Measurements from ENCODE around the gene FBXW9. TPM values are rescaled to one million over a fixed set of nuclear protein-coding genes. Genes with fewer than 3 reads are reported as not detected.

Gene FBXW9
- total and polyA plus RNA-seq, 2 of the 8 experiments (the other 6 are each of a cell fraction or from before 2014, with no cell fraction given): 10.8 to 30.1 TPM

DNA sequence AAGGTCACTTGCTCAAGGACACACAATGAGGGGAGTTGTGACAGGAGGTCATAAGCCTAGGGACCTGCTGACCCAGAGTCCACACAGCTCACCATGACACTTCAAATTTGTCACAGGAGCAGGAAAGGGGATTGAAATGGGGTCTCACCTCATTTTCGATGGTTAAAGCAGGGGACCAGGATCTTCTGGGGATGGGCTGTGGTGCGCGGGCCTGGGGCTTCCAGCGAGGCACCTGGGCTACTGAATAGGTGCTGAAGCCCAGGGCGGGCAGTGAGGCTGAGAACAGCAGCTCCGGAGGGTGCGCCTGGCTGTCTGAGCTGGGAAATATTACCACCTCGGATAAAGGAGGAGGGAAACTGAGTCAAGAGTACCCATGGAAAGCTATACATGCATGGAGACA lies 40.9 kb downstream of the FBXW9 start (continued):
- TF ChIP-seq, protein P1, sequence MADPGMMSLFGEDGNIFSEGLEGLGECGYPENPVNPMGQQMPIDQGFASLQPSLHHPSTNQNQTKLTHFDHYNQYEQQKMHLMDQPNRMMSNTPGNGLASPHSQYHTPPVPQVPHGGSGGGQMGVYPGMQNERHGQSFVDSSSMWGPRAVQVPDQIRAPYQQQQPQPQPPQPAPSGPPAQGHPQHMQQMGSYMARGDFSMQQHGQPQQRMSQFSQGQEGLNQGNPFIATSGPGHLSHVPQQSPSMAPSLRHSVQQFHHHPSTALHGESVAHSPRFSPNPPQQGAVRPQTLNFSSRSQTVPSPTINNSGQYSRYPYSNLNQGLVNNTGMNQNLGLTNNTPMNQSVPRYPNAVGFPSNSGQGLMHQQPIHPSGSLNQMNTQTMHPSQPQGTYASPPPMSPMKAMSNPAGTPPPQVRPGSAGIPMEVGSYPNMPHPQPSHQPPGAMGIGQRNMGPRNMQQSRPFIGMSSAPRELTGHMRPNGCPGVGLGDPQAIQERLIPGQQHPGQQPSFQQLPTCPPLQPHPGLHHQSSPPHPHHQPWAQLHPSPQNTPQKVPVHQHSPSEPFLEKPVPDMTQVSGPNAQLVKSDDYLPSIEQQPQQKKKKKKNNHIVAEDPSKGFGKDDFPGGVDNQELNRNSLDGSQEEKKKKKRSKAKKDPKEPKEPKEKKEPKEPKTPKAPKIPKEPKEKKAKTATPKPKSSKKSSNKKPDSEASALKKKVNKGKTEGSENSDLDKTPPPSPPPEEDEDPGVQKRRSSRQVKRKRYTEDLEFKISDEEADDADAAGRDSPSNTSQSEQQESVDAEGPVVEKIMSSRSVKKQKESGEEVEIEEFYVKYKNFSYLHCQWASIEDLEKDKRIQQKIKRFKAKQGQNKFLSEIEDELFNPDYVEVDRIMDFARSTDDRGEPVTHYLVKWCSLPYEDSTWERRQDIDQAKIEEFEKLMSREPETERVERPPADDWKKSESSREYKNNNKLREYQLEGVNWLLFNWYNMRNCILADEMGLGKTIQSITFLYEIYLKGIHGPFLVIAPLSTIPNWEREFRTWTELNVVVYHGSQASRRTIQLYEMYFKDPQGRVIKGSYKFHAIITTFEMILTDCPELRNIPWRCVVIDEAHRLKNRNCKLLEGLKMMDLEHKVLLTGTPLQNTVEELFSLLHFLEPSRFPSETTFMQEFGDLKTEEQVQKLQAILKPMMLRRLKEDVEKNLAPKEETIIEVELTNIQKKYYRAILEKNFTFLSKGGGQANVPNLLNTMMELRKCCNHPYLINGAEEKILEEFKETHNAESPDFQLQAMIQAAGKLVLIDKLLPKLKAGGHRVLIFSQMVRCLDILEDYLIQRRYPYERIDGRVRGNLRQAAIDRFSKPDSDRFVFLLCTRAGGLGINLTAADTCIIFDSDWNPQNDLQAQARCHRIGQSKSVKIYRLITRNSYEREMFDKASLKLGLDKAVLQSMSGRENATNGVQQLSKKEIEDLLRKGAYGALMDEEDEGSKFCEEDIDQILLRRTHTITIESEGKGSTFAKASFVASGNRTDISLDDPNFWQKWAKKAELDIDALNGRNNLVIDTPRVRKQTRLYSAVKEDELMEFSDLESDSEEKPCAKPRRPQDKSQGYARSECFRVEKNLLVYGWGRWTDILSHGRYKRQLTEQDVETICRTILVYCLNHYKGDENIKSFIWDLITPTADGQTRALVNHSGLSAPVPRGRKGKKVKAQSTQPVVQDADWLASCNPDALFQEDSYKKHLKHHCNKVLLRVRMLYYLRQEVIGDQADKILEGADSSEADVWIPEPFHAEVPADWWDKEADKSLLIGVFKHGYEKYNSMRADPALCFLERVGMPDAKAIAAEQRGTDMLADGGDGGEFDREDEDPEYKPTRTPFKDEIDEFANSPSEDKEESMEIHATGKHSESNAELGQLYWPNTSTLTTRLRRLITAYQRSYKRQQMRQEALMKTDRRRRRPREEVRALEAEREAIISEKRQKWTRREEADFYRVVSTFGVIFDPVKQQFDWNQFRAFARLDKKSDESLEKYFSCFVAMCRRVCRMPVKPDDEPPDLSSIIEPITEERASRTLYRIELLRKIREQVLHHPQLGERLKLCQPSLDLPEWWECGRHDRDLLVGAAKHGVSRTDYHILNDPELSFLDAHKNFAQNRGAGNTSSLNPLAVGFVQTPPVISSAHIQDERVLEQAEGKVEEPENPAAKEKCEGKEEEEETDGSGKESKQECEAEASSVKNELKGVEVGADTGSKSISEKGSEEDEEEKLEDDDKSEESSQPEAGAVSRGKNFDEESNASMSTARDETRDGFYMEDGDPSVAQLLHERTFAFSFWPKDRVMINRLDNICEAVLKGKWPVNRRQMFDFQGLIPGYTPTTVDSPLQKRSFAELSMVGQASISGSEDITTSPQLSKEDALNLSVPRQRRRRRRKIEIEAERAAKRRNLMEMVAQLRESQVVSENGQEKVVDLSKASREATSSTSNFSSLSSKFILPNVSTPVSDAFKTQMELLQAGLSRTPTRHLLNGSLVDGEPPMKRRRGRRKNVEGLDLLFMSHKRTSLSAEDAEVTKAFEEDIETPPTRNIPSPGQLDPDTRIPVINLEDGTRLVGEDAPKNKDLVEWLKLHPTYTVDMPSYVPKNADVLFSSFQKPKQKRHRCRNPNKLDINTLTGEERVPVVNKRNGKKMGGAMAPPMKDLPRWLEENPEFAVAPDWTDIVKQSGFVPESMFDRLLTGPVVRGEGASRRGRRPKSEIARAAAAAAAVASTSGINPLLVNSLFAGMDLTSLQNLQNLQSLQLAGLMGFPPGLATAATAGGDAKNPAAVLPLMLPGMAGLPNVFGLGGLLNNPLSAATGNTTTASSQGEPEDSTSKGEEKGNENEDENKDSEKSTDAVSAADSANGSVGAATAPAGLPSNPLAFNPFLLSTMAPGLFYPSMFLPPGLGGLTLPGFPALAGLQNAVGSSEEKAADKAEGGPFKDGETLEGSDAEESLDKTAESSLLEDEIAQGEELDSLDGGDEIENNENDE (IDR thresholded peaks at IDR 0.05; ENCODE audit: insufficient replicate concordance, low read length): no peak
- TF ChIP-seq HDAC6 (IDR thresholded peaks at IDR 0.05; ENCODE audit: low read depth, low read length) (no peak), TCF12 (IDR thresholded peaks at IDR 0.05; ENCODE audit: low read depth, low read length) (no peak), POLR2AphosphoS5 (IDR thresholded peaks at IDR 0.05; ENCODE audit: low read depth, low read length) (no peak), SP2 (IDR thresholded peaks at IDR 0.05; ENCODE audit: low read length) (no peak), TAF7 (optimal IDR thresholded peaks at IDR 0.05; ENCODE audit: borderline replicate concordance, low read depth, low read length) (no peak), RXRA (IDR thresholded peaks at IDR 0.05; ENCODE audit: insufficient read depth, low read depth, low read length) (no peak), EGR1 (IDR thresholded peaks at IDR 0.05; ENCODE audit: borderline replicate concordance, low read depth, low read length) (no peak), CREB1 (IDR thresholded peaks at IDR 0.05) (no peak), SIX5 (IDR thresholded peaks at IDR 0.05; ENCODE audit: low read depth, low read length) (no peak), CHD2 (IDR thresholded peaks at IDR 0.05; ENCODE audit: low read length) (no peak)
- TF ChIP-seq, protein P2, sequence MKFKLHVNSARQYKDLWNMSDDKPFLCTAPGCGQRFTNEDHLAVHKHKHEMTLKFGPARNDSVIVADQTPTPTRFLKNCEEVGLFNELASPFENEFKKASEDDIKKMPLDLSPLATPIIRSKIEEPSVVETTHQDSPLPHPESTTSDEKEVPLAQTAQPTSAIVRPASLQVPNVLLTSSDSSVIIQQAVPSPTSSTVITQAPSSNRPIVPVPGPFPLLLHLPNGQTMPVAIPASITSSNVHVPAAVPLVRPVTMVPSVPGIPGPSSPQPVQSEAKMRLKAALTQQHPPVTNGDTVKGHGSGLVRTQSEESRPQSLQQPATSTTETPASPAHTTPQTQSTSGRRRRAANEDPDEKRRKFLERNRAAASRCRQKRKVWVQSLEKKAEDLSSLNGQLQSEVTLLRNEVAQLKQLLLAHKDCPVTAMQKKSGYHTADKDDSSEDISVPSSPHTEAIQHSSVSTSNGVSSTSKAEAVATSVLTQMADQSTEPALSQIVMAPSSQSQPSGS (IDR thresholded peaks at IDR 0.05; ENCODE audit: low read length): no peak

Data from H1 (cell line).